HEK293 (cell line): ENCODE data around the gene WFDC1.
A peak's percentile ranks its signal among the peaks of the same experiment; 100 is the strongest.

Experiments
- CTCF ChIA-PET: fragments of 350-600 bp; formaldehyde crosslinking; extraction: SDS; loops from one replicate; lab custom pipeline; 2021; ENCODE audit warnings: antibody characterized with exemption; lab: Yijun Ruan, JAX
- POLR2A ChIA-PET: fragments of 300-600 bp; formaldehyde crosslinking; extraction: SDS; loops from one replicate; lab custom pipeline; 2020; ENCODE audit warnings: antibody characterized with exemption, inconsistent platforms; lab: Yijun Ruan, JAX
- H3K27ac ChIP-seq: fragments of 200-500 bp; sonication (Bioruptor generic); 2 replicates; pipeline ENCODE4 v1.5.1; 2014; ENCODE audit warnings: low read depth, low read length, control low read depth, inconsistent platforms; ENCODE audit errors: extremely low read depth
- H3K36me3 ChIP-seq, 2 experiments: fragments of 200-500 bp in 1 of 2; sonication (Bioruptor generic) in 1 of 2; 1 replicate in 1 of 2; 2 replicates in 1 of 2; pipeline ENCODE4 v1.5.1; 2014 to 2017; ENCODE audit warnings: inconsistent platforms in 2 of 2, low read length in 2 of 2; ENCODE audit not compliant: control insufficient read depth in 2 of 2, insufficient read depth in 1 of 2
- H3K4me1 ChIP-seq: fragments of 200-500 bp; sonication (Bioruptor generic); 2 replicates; pipeline ENCODE4 v1.5.1; 2014; ENCODE audit warnings: mild to moderate bottlenecking, low read length, inconsistent platforms; ENCODE audit not compliant: control insufficient read depth, insufficient read depth
- H3K4me3 ChIP-seq: 2 replicates; pipeline ENCODE4 v1.5.1; 2011; ENCODE audit warnings: low read depth, mild to moderate bottlenecking, control low read depth, low read length, moderate library complexity
- H3K9me3 ChIP-seq: fragments of 200-500 bp; sonication (Bioruptor generic); 2 replicates; pipeline ENCODE4 v1.5.1; 2014; ENCODE audit warnings: low read depth, low read length, inconsistent platforms; ENCODE audit not compliant: control insufficient read depth, insufficient read depth
- CTCF ChIP-seq: fragments of 450-650 bp; formaldehyde crosslinking; IDR thresholded peaks from 2 replicates; pipeline ENCODE4 v1.5.1; 2016; ENCODE audit warnings: missing biosample characterization, missing genetic modification characterization
- EGR2 ChIP-seq: fragments of 450-650 bp; formaldehyde crosslinking; IDR thresholded peaks from 2 replicates; pipeline ENCODE4 v1.5.1; 2016; ENCODE audit warnings: low read depth, missing biosample characterization, missing genetic modification characterization
- GFI1B ChIP-seq: fragments of 450-650 bp; formaldehyde crosslinking; IDR thresholded peaks from 2 replicates; pipeline ENCODE4 v1.5.1; 2016; ENCODE audit warnings: missing biosample characterization, missing genetic modification characterization
- KLF8 ChIP-seq: fragments of 450-650 bp; formaldehyde crosslinking; IDR thresholded peaks from 2 replicates; pipeline ENCODE4 v1.5.1; 2016; ENCODE audit warnings: missing biosample characterization, missing genetic modification characterization
- ZNF140 ChIP-seq: fragments of 450-650 bp; formaldehyde crosslinking; IDR thresholded peaks from 2 replicates; pipeline ENCODE4 v1.5.1; 2016; ENCODE audit warnings: missing biosample characterization, missing genetic modification characterization
- ZNF2 ChIP-seq: fragments of 450-650 bp; formaldehyde crosslinking; IDR thresholded peaks from 2 replicates; pipeline ENCODE4 v1.5.1; 2016; ENCODE audit warnings: missing biosample characterization, missing genetic modification characterization
- ZNF202 ChIP-seq: fragments of 450-650 bp; formaldehyde crosslinking; IDR thresholded peaks from 2 replicates; pipeline ENCODE4 v1.5.1; 2016; ENCODE audit warnings: missing biosample characterization, missing genetic modification characterization, borderline replicate concordance
- ZNF24 ChIP-seq: fragments of 450-650 bp; formaldehyde crosslinking; IDR thresholded peaks from 2 replicates; pipeline ENCODE4 v1.5.1; 2016; ENCODE audit warnings: missing biosample characterization, missing genetic modification characterization
- ZNF292 ChIP-seq: fragments of 450-650 bp; formaldehyde crosslinking; IDR thresholded peaks from 2 replicates; pipeline ENCODE4 v1.5.1; 2016; ENCODE audit warnings: low read depth, missing biosample characterization, missing genetic modification characterization, borderline replicate concordance
- ZNF354C ChIP-seq: fragments of 450-650 bp; formaldehyde crosslinking; IDR thresholded peaks from 2 replicates; pipeline ENCODE4 v1.5.1; 2016; ENCODE audit warnings: missing biosample characterization, missing genetic modification characterization, low read depth, borderline replicate concordance
- ZNF433 ChIP-seq: fragments of 450-650 bp; formaldehyde crosslinking; IDR thresholded peaks from 2 replicates; pipeline ENCODE4 v1.5.1; 2016; ENCODE audit warnings: missing biosample characterization, missing genetic modification characterization, low read depth
- ZNF518A ChIP-seq: fragments of 450-650 bp; formaldehyde crosslinking; conservative IDR thresholded peaks from 2 replicates; pipeline ENCODE4 v1.5.1; 2016; ENCODE audit warnings: low read depth, missing biosample characterization, missing genetic modification characterization
- ZNF561 ChIP-seq: fragments of 450-650 bp; IDR thresholded peaks from 2 replicates; pipeline ENCODE4 v1.5.1; 2018; ENCODE audit warnings: missing biosample characterization, missing genetic modification characterization, borderline replicate concordance
- ZNF600 ChIP-seq: fragments of 450-650 bp; formaldehyde crosslinking; IDR thresholded peaks from 2 replicates; pipeline ENCODE4 v1.5.1; 2016; ENCODE audit warnings: missing biosample characterization, missing genetic modification characterization
- ZNF623 ChIP-seq: fragments of 450-650 bp; formaldehyde crosslinking; IDR thresholded peaks from 2 replicates; pipeline ENCODE4 v1.5.1; 2016; ENCODE audit warnings: missing biosample characterization, missing genetic modification characterization
- ZNF654 ChIP-seq: fragments of 450-650 bp; formaldehyde crosslinking; IDR thresholded peaks from 2 replicates; pipeline ENCODE4 v1.5.1; 2016; ENCODE audit warnings: low read depth, missing biosample characterization, missing genetic modification characterization

The WFDC1 gene

GRCh38 chr16:84277244-84277823, 17.3 kb upstream of the WFDC1 start:
- H3K4me3 ChIP-seq, result no peak overlapping the region
- 0 out of 2 replicates have a peak, but pooled peaks have one; percentile 17 for TF ChIP-seq ZNF2 (tag by site-specific recombination)
- no peak for TF ChIP-seq ZNF140 (tag by site-specific recombination)
- no peak for TF ChIP-seq ZNF292 (tag by site-specific recombination)
- TF ChIP-seq GFI1B (tag by site-specific recombination), result no peak
- TF ChIP-seq KLF8 (tag by site-specific recombination), result no peak
- TF ChIP-seq ZNF518A (tag by site-specific recombination), result no peak
- no peak for TF ChIP-seq ZNF24 (tag by site-specific recombination)
- peak; percentile 62; the same call in 1 of the 2 replicates for TF ChIP-seq CTCF (tag by site-specific recombination)
- TF ChIP-seq ZNF561, result no peak
- no peak for TF ChIP-seq ZNF600 (tag by site-specific recombination)
- TF ChIP-seq ZNF354C, result no peak
- no peak for TF ChIP-seq ZNF433 (tag by site-specific recombination)
- TF ChIP-seq ZNF654 (tag by site-specific recombination), result peak; percentile 57
- TF ChIP-seq ZNF202, result no peak
- POLR2A ChIA-PET, result interaction anchor here (1.7 kb wide), 1 partner anchor 31 kb away, joined by 4 read pairs; no protein-coding TSS in a partner anchor
- H3K4me1 ChIP-seq, result no peaks in the 10 kb centered on the region
- H3K36me3 ChIP-seq, result no peaks in the 10 kb centered on the region
- H3K9me3 ChIP-seq, result no peaks in the 10 kb centered on the region
- CTCF ChIA-PET, result interaction anchor here (0.5 to 3.7 kb wide), 32 partner anchors 8 to 457 kb away, joined by 3 to 29 read pairs (median 4); partner anchors contain the start of gene MEAK7
- H3K27ac ChIP-seq, result no peak overlapping the region

- ChIA-PET POLR2A (interaction anchor here (0.6 to 1.7 kb wide), 2 partner anchors 30 to 149 kb away, joined by 3 to 4 read pairs; no protein-coding TSS in a partner anchor), CTCF (interaction anchor here (0.6 to 3.7 kb wide), 14 partner anchors 10 to 319 kb away, joined by 3 to 28 read pairs (median 4); partner anchors contain the start of gene MEAK7)
- no peaks in the 10 kb centered on the region for H3K36me3 ChIP-seq
- no peaks in the 10 kb centered on the region for H3K4me1 ChIP-seq
- peak; percentile 69 for TF ChIP-seq ZNF623 (tag by site-specific recombination)
- no peak for TF ChIP-seq EGR2 (tag by site-specific recombination)
- no peaks in the 10 kb centered on the region for H3K9me3 ChIP-seq
- no peak overlapping the region for H3K27ac ChIP-seq
- H3K4me3 ChIP-seq, result no peak overlapping the region
These were observed 16.3 kb upstream of the WFDC1 start for GRCh38 chr16:84278333-84278732.
